OCI-LY7 (cell line): ENCODE measurements around the gene C10orf143.

Experiments
- EZH2phosphoT487 ChIP-seq: fragments of 200-600 bp; sonication (generic); IDR thresholded peaks from 2 replicates; pipeline ENCODE4 v1.6.1; 2018; ENCODE audit warnings: low read depth, borderline replicate concordance, mild to moderate bottlenecking, mixed run types, antibody characterized with exemption, low read length, moderate library complexity, mixed read lengths
- TF ChIP-seq, protein P1 (sequence below): fragments of 200-600 bp; sonication (generic); conservative IDR thresholded peaks from 2 replicates; pipeline ENCODE4 v1.5.1; 2014; ENCODE audit warnings: mild to moderate bottlenecking, antibody characterized with exemption, low read length, moderate library complexity, mixed read lengths

DNA sequence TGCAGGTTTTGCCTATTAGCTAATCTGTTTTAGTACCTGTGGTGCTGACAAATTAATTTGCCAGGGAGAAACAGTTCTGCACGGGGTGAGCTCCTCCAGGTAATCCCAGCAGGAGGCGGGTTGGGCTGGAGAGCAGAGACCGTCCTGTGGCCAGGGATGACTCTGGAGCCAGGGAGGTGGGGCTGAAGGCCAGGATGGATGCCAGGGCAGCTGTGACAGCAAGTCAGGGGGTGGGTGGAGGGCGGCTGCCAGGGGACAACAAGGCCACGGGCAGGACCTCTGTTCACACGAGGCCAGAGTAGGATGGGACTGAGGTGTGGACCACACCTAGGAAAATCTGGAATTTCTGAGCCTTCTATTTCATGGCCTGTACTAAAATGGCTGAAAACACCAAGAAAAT is 48.9 kb downstream of the C10orf143 start:
- TF ChIP-seq, protein P1, sequence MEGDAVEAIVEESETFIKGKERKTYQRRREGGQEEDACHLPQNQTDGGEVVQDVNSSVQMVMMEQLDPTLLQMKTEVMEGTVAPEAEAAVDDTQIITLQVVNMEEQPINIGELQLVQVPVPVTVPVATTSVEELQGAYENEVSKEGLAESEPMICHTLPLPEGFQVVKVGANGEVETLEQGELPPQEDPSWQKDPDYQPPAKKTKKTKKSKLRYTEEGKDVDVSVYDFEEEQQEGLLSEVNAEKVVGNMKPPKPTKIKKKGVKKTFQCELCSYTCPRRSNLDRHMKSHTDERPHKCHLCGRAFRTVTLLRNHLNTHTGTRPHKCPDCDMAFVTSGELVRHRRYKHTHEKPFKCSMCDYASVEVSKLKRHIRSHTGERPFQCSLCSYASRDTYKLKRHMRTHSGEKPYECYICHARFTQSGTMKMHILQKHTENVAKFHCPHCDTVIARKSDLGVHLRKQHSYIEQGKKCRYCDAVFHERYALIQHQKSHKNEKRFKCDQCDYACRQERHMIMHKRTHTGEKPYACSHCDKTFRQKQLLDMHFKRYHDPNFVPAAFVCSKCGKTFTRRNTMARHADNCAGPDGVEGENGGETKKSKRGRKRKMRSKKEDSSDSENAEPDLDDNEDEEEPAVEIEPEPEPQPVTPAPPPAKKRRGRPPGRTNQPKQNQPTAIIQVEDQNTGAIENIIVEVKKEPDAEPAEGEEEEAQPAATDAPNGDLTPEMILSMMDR, result no peak
- no peak for TF ChIP-seq EZH2phosphoT487
